Islet of Langerhans (tissue), 1 donor: ENCODE results near the gene NCR3LG1.
"Not testable (repeated sequence)": the region's sequence is repeated elsewhere in the genome, so short reads cannot be mapped to it uniquely, and the experiment has no call there.

Experiments used
- FAIRE-seq: peaks from one replicate; lab custom pipeline; 2011; peaks lifted over from hg19 to GRCh38; lab: Jason Lieb, UNC

The NCR3LG1 gene

DNA sequence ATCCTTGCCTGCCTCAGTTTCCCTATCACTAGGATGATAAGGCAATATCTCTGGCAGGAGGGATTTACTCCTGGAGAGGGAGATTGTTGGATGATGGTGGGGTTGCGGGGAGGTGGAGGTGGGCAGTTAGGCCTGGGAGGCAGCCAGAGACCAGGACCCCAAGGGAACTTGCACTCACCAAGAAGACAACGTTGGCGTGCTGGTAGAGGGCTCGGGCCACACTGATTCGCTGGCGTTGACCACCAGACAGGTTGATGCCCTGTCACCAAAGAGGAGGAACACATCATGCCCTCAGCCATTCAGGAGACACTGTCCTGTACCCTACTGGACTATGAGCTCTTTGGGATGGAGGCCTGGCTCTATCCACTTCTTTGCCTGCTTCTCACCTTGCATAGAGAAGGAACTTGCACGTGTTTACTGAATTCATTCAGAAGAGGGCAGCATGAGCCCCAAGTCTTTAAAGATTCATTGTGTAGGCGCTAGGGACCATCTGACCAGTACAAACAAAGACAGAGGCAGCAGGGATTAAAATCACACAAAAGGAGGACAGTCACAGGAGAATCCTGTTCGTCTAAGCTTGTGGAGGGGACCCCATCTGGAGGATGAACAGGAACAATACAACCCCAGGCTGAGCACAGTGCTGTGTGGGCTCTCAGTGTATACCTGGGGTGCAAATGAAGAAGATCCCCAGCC is 61.0 kb downstream of the NCR3LG1 start:
- FAIRE-seq = no peak

- peak; percentile 100 for FAIRE-seq
These were observed 62.1 kb downstream of the NCR3LG1 start for GRCh38 chr11:17413414-17414316.

GRCh38 chr11:17414317-17414737 is 62.7 kb downstream of the NCR3LG1 start:
- no peak for FAIRE-seq

DNA sequence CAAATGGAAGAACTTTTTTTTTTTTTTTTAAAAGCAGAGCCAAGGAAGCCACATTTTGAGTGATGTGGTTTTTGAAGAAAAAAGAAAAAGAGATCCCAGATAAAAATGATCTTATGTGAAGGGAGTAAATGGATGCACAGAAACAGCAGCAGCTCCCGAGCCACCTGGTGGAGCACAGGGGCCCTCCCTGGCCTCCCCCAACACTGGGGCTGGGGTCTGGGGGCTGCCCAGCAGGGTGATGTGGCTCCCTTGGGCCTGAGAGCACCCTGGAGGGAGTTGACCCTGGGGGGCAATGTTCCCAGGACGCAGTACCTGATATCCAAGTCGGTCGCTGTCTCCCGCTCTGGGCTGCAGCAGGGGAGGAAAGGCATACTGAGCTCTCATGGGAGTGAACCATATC is 63.4 kb downstream of the NCR3LG1 start:
- no peak for FAIRE-seq

DNA sequence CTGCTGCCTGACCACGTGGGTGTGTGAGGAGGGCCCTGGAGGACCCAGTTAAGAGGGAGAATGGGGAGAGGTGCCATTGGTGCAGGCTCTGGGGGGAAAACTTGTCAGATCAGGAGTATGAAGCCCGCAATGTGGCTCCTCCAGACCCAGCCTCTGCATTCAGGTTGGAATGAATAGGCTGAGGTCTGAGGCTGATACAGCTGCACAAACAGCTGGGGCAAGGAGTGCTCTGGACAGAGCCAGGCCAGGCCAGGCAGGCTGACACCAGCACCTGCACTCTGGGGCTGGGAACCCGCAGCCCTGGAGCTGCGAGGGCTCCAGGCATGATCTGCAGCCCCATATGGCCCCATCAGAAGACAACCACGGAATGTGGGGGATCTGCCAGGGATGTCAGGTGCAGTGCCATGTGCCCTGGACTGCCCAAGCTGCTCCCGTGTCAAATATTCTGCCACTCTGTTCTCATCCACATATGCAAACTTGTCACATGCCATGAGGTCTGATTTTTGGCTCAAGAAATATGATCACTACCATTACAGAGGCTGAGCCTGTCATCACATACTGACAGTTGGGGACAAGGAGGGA is 64.0 kb downstream of the NCR3LG1 start:
- FAIRE-seq = no peak

- FAIRE-seq = no peak
These were observed 64.9 kb downstream of the NCR3LG1 start for GRCh38 chr11:17416492-17416891.

DNA sequence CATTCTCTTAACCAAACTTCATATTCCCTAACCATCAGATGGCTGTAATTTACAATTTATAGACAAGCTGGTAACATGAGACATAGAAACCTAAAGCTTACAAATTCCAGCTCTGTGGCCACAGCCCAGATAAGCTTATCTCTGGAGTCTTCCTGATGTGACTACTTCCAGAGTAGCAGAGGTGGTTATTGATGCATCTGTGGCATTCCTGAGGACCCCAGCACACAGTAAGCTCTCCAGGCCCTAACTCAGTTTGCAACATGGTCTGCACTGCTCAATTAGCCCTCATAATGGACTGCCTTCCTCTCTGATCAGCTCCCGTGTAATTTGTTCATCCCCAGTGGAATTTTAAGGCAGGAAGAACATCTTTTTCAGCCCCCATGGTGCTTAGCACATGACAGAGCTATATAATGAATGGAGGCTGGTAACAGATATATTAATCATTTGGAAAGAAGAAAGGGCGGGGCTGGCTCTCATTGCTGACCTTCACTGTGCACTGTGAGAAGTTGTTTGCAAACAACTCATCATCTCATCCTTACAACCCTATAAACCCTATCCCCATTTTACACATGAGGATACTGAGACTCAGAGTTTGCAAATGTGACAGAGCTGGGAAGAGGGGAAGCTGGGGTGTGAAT is 67.0 kb downstream of the NCR3LG1 start:
- no peak for FAIRE-seq

DNA sequence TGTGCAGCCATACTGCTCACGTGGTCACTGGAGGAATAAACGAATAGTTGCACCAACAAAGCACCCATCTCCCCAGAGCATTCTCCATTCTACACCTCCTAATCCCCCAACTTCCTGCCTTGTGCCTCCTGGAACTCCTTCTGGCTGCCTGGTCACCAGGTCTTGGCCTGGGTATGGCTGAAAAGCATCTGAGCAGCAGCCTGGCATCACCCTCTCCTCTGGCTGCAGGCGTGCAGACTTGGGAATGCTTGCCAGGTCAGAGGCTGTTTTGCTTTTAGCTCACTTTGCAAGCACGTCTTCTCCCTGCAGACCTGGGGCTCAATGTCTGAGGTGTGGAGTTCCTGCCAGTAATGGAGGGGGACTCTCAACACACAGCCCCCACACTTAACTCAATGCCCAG is 70.2 kb downstream of the NCR3LG1 start:
- no peak for FAIRE-seq

DNA sequence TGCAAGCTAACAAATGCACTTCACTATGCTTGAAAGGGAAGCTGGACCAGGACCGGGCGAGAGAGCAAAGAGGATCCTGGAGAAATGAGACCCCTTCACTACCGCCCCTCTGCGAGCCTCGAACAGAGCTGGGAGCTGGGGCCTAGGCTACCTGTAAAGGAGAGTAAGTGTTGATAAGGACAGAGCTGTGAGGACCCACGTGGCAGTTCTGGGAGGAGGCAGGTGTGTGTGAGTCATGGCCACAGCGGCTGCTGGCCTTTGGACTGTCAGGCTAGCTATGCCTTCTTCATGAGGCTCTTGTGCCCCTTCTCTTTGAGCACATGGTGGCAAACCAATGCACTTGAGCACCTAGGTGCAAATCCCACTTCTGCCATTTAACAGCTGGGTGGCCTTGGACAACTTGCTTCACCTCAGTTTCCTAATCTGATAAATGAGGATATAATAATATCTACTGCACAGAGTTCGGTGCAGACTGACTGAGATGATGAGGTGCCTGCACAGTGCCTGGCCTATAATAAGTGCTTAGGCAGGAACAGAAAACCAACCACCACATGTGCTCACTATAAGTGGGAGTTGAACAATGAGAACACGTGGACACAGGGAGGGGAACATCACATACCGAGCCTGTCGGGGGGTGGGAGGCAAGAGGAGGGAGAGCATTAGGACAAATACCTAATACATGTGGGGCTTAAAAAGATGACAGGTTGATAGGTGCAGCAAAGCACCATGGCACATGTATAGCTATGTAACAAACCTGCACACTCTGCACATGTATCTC is 72.1 kb downstream of the NCR3LG1 start:
- no peak for FAIRE-seq

- FAIRE-seq = not testable (repeated sequence)
These were observed 74.6 kb downstream of the NCR3LG1 start for GRCh38 chr11:17426233-17426632.
